DMS53 treated with DMSO at 0.1 percent for 48 hours (cell line): Measurements from ENCODE around the gene SPTBN1.

Experiments used
- DNase-seq: peaks from one replicate; lab custom pipeline; 2025; ENCODE audit not compliant: unreplicated experiment; lab: John Stamatoyannopoulos, UW

SPTBN1 gene

GRCh38 chr2:54646170-54646927 lies 190.2 kb downstream of the SPTBN1 start:
- DNase-seq, result no peak

GRCh38 chr2:54648256-54648655 lies 192.1 kb downstream of the SPTBN1 start:
- no peak for DNase-seq

- no peak for DNase-seq
Measured at GRCh38 chr2:54649191-54649590, 193.1 kb downstream of the SPTBN1 start.

GRCh38 chr2:54649633-54650032 lies 193.5 kb downstream of the SPTBN1 start:
- DNase-seq, result no peak

- no peak for DNase-seq
Measured at GRCh38 chr2:54650612-54651011, 194.5 kb downstream of the SPTBN1 start.

- no peak for DNase-seq
Measured at GRCh38 chr2:54651291-54651690, 195.2 kb downstream of the SPTBN1 start.

- DNase-seq, result no peak
Measured at GRCh38 chr2:54652540-54652939, 196.4 kb downstream of the SPTBN1 start.

- DNase-seq, result no peak
Measured at GRCh38 chr2:54653572-54654204, 197.6 kb downstream of the SPTBN1 start.

- DNase-seq, result no peak
Measured at GRCh38 chr2:54655046-54655809, 199.1 kb downstream of the SPTBN1 start.

GRCh38 chr2:54656863-54657262 lies 200.7 kb downstream of the SPTBN1 start:
- DNase-seq, result no peak

GRCh38 chr2:54657664-54658083 lies 201.5 kb downstream of the SPTBN1 start:
- DNase-seq, result peak; percentile 34

GRCh38 chr2:54658564-54659071 lies 202.5 kb downstream of the SPTBN1 start:
- no peak for DNase-seq

- DNase-seq, result no peak
Measured at GRCh38 chr2:54659527-54659926, 203.4 kb downstream of the SPTBN1 start.

GRCh38 chr2:54660752-54661151 lies 204.6 kb downstream of the SPTBN1 start:
- no peak for DNase-seq

GRCh38 chr2:54663424-54664030 lies 207.4 kb downstream of the SPTBN1 start:
- DNase-seq, result no peak

- no peak for DNase-seq
Measured at GRCh38 chr2:54664238-54664786, 208.2 kb downstream of the SPTBN1 start.

GRCh38 chr2:54665436-54665856 lies 209.3 kb downstream of the SPTBN1 start:
- peak; percentile 20 for DNase-seq

- no peak for DNase-seq
Measured at GRCh38 chr2:54666131-54666633, 210.1 kb downstream of the SPTBN1 start.

- DNase-seq, result no peak
Measured at GRCh38 chr2:54666634-54667265, 210.6 kb downstream of the SPTBN1 start.

- DNase-seq, result no peak
Measured at GRCh38 chr2:54667266-54667639, 211.1 kb downstream of the SPTBN1 start.
